ENCODE data around the gene FLYWCH2. TPM values are rescaled to one million over a fixed set of nuclear protein-coding genes. Genes with fewer than 3 reads are reported as not detected.

The FLYWCH2 gene
- total RNA-seq, 1 experiment from 2014 or later: 16.5 TPM

- H3K27me3 Mint-ChIP-seq (ENCODE audit: low read depth): peaks cover 72% of the 10 kb centered on the region
- H3K9ac ChIP-seq (ENCODE audit: extremely low read depth, insufficient read length, low read length): no peak overlapping the region
- no peak overlapping the region for H2AFZ ChIP-seq (ENCODE audit: low read length)
- peak overlapping the region; percentile 79 to 83 for H3K4me3 Mint-ChIP-seq
- no peak for DNase-seq
- no peak for TF ChIP-seq CTCF (conservative IDR thresholded peaks at IDR 0.05)
- H4K20me1 ChIP-seq (ENCODE audit: control insufficient read depth, insufficient read depth, insufficient read length): no peaks in the 10 kb centered on the region
- no peak overlapping the region for H3K23ac ChIP-seq (ENCODE audit: insufficient read length, low read depth, low read length)
- WGBS (ENCODE audit: extremely low coverage, insufficient read length, low lambda C conversion rate): no CpG with 5 or more reads among the region's 8 CpGs
- no peak overlapping the region for H3T11ph ChIP-seq (ENCODE audit: low read length)
- no peaks in the 10 kb centered on the region for H3K9me3 ChIP-seq (ENCODE audit: control insufficient read depth, low read depth, low read length)
- no peak overlapping the region for H4K8ac ChIP-seq (replicated peaks; ENCODE audit: insufficient read length, low read depth, low read length)
- peak overlapping the region; percentile 48 for H3K4me2 ChIP-seq (ENCODE audit: insufficient read depth, insufficient read length, low read length)
- no peak overlapping the region for H3K27ac Mint-ChIP-seq
- no peak overlapping the region for H2BK12ac ChIP-seq (ENCODE audit: insufficient read length, low read depth, low read length)
- H4K91ac ChIP-seq (ENCODE audit: insufficient read length, low read depth, low read length): no peak overlapping the region
- H3K4me1 ChIP-seq (ENCODE audit: insufficient read depth, low read length): no peaks in the 10 kb centered on the region
- no peak overlapping the region for H3K56ac ChIP-seq (ENCODE audit: insufficient read length, low read depth, low read length)
- H3K79me1 ChIP-seq (ENCODE audit: insufficient read depth, low read depth, low read length, poor library complexity, severe bottlenecking): no peaks in the 10 kb centered on the region
- H3K14ac ChIP-seq (ENCODE audit: insufficient read depth, low read length): no peak overlapping the region
- no peak overlapping the region for H2BK15ac ChIP-seq (ENCODE audit: low read depth, low read length)
- peaks cover 3% of the 10 kb centered on the region; the same call in 1 of the 2 replicates for H3K27me3 ChIP-seq (ENCODE audit: insufficient read depth, low read length)
- H3K18ac ChIP-seq (ENCODE audit: insufficient read length, low read depth, low read length): no peak overlapping the region
- no peak overlapping the region for H3K4ac ChIP-seq (ENCODE audit: low read depth, low read length)
- H2BK5ac ChIP-seq (ENCODE audit: insufficient read length, low read length): no peak overlapping the region
- H3K79me2 ChIP-seq (ENCODE audit: insufficient read depth, low read length): no peaks in the 10 kb centered on the region
- no peaks in the 10 kb centered on the region; a peak in 1 of 7 replicates for H3K36me3 Mint-ChIP-seq (ENCODE audit: insufficient read depth in 1 of 3, low read depth in 3 of 3)
- no peak overlapping the region for H2AK5ac ChIP-seq (ENCODE audit: insufficient read length, low read length)
- no peak overlapping the region for H3K27ac ChIP-seq (ENCODE audit: insufficient read length, low read depth, low read length)
- H3K4me1 Mint-ChIP-seq: 0 out of 4 replicates have a peak, but pooled peaks cover 0 to 3% of the 10 kb centered on the region in 2 experiments
- no peak overlapping the region for H2BK20ac ChIP-seq (ENCODE audit: low read depth, low read length, poor library complexity, severe bottlenecking)
- H3K9me3 Mint-ChIP-seq: no peaks in the 10 kb centered on the region
- H2BK120ac ChIP-seq (ENCODE audit: low read depth, low read length, poor library complexity, severe bottlenecking): no peak overlapping the region
- peaks cover 2% of the 10 kb centered on the region for H3K23me2 ChIP-seq (ENCODE audit: insufficient read length, low read depth, low read length, poor library complexity, severe bottlenecking)
- no peak overlapping the region for H4K5ac ChIP-seq (ENCODE audit: insufficient read length, low read depth, low read length)
Measured at GRCh38 chr16:2867661-2867986, 15.4 kb upstream of the FLYWCH2 start.

Data from H9 (cell line).